GM12891 (cell line): ENCODE measurements around the gene PDZK1IP1.

Experiments
- DNase-seq: peaks from one replicate; pipeline ENCODE4 v3.0.0; 2011; ENCODE audit warnings: low spot score; ENCODE audit not compliant: insufficient read length
- FAIRE-seq: peaks from 2 replicates; lab custom pipeline; 2011; peaks lifted over from hg19 to GRCh38; lab: Jason Lieb, UNC
- PAX5 ChIP-seq: IDR thresholded peaks from 2 replicates; pipeline ENCODE4 v1.6.1; 2011; ENCODE audit warnings: low read length, moderate library complexity, mild to moderate bottlenecking; ENCODE audit not compliant: insufficient read depth, severe bottlenecking
- POLR2A ChIP-seq: IDR thresholded peaks from 2 replicates; pipeline ENCODE4 v1.6.1; 2011; ENCODE audit warnings: low read depth, low read length, control low read depth
- POLR2AphosphoS5 ChIP-seq: IDR thresholded peaks from 2 replicates; pipeline ENCODE4 v1.6.1; 2011; ENCODE audit warnings: low read depth, low read length, control low read depth
- POU2F2 ChIP-seq: IDR thresholded peaks from 2 replicates; pipeline ENCODE4 v1.6.1; 2011; ENCODE audit warnings: low read depth, mild to moderate bottlenecking, control low read depth, low read length, moderate library complexity
- SPI1 ChIP-seq: IDR thresholded peaks from 2 replicates; pipeline ENCODE4 v1.6.1; 2011; ENCODE audit warnings: low read depth, low read length, control low read depth
- TAF1 ChIP-seq: IDR thresholded peaks from 2 replicates; pipeline ENCODE4 v1.6.1; 2011; ENCODE audit warnings: low read depth, low read length, control low read depth

Gene PDZK1IP1

GRCh38 chr1:47229886-47230691 lies 40.3 kb upstream of the PDZK1IP1 start:
- FAIRE-seq, result no peak
- DNase-seq, result no peak
- TF ChIP-seq POLR2AphosphoS5, result no peak
- no peak for TF ChIP-seq POLR2A
- TF ChIP-seq POU2F2, result no peak
- TF ChIP-seq TAF1, result no peak
- TF ChIP-seq PAX5, result no peak
- TF ChIP-seq SPI1, result no peak

- no peak for DNase-seq
- TF ChIP-seq POU2F2 (no peak), POLR2A (no peak), TAF1 (no peak), PAX5 (no peak), POLR2AphosphoS5 (no peak), SPI1 (no peak)
- no peak for FAIRE-seq
Measured at GRCh38 chr1:47229031-47229885, 39.4 kb upstream of the PDZK1IP1 start.

DNA sequence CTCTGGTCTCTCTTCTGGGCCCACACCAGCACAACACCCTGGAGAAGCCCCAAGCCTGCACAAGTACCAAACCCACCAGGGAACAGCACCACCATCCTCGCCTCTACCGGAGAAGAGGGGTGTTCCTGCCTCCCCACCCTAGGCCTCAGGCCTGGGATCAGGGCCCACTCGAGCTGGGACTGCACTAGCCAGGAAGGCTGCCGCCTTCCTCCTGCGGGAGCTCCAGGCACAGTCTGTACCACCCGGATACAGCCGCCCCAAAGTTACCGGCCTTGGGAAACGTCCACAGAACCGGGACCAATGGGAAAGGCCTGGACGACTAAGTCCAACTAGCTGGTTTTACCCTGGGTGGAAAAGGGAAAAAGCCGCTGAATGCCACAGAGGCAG lies 38.8 kb upstream of the PDZK1IP1 start:
- no peak for DNase-seq
- no peak for FAIRE-seq
- TF ChIP-seq TAF1, result no peak
- TF ChIP-seq POU2F2, result no peak
- TF ChIP-seq PAX5, result no peak

DNA sequence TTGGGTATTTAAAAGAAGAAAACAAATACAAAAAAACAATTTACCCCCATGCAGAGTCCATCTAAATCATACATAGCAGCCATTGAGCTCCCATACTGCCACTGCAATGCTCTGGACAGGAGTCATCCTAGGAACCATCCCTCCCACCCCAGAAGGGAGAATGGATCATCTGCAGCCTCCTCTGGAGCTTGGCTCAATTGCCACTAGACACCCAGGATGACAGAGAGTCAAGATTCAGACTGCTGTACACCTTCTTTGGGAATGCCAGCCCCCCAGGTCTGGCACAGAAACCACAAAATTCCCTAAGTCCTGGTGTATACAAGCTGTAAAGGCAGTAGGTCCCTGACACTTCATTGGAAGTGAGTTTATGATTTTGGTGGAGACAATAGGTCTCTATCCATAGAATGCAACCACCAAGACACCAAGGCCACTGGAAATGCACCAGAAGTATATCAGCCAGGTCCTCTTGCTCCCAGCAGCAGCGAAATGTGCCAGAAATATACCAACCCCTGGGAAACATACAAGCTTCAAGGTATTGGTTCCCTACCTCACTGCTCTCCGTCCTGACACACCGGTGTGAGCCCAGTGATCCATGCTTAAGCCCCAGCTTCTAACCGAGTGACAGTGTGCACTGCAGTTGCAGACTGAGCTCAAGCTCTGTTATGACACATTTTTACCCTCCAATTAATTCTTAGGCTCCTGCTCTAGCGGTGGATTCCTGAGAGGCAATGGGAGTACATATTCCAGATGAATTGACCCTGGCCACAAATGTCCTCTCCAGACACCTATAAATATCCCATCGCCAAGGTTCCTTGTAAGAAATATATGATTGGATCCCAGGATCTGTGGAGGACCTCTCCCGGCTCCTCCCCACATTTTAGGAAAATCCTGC lies 37.8 kb upstream of the PDZK1IP1 start:
- DNase-seq, result no peak
- no peak for TF ChIP-seq POLR2AphosphoS5
- TF ChIP-seq POLR2A, result no peak
- no peak for TF ChIP-seq POU2F2
- no peak for TF ChIP-seq TAF1
- TF ChIP-seq SPI1, result no peak
- TF ChIP-seq PAX5, result no peak
- FAIRE-seq, result no peak

DNA sequence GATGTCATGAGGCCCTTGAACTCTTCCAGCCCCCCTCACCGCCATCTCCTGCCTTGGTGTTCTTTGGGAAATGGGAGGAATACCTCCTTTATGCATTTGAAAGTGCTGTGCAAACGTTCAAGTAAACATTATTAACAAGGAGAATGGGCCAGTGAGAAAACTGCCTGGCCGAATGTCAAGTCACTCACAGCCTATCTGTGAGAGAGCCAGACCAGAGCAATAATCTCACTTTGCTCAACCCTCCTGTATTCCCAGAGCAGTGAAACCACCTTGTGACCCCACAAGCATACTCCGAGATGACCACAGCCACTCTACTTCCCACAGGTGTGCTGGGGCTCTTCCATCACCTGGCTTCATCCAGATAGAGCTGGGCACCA lies 37.0 kb upstream of the PDZK1IP1 start:
- FAIRE-seq (no peak), DNase-seq (no peak)
- TF ChIP-seq POU2F2, result no peak
- TF ChIP-seq PAX5, result no peak
- TF ChIP-seq SPI1, result no peak
- no peak for TF ChIP-seq POLR2A
- TF ChIP-seq TAF1, result no peak
- TF ChIP-seq POLR2AphosphoS5, result no peak

DNA sequence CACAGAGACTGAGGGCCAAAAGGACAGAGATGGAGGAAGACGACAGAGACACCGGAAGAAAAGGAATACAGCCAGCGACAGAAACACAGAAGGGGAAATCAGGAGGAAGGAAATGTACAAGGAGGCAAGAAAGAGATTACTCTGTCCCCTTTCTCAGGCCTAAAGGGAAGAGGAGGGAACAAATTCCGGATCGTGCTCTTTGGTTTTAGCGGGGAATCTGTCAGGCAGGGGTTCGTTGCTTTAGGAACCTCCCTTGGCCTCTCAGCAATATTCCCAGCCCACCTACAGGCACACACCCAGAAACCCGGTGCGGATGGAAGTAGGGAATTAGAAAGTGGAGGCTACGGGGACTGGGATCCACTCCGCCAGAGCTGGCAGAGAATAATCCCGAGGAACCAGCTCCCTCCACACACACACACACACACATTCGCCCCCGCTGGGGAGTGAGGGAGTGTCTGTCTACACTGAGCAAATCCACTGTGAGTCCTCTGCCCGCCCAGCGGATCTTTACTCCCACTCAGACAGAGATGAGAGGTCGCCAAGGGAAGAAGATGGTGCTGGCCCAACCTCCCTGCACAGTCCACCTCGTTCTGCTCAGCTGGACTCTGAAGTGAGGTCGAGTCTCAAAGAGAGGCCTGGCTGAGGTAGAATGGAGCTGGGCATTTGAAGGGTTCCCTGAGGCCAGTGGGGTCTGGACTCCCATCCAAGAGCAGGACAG lies 36.4 kb upstream of the PDZK1IP1 start:
- no peak for TF ChIP-seq POLR2AphosphoS5
- no peak for TF ChIP-seq PAX5
- TF ChIP-seq TAF1, result no peak
- DNase-seq, result no peak
- no peak for FAIRE-seq

DNA sequence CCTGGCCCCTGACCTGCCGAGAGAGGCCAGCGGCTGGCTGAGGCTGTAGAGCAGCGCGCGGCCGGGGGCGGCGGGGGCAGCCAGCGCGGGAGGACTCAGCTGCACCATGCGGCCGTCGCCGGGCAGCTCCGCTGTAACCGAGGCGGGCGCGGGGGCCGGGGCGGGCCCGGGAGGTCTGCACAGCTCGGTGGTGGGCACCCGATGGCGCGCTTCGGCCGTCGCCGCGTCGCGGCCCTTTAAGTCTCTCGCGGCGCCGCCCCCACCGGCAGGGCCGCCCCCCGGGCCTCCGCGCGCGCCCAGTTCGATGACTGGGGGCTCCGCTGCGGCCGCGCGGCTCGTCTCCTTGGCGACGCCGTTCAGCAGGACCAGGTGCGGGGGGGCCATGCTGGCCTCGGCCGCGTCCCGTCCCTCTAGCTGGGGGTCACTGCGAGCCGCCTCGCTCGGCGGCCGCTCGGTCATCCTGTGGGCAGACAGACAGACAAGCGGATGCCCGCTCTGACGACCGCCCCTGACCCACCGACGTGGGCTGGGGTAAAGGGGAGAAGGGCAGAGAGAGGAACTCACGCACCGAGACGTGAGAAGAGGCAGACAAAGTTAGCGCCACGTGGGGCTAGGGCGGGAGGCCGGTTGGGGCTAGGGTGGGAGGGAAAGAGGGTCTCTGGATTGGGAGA lies 35.7 kb upstream of the PDZK1IP1 start:
- FAIRE-seq (no peak), DNase-seq (no peak)
- TF ChIP-seq POLR2AphosphoS5, result no peak
- TF ChIP-seq PAX5, result no peak
- TF ChIP-seq SPI1, result no peak
- TF ChIP-seq POU2F2, result no peak
- no peak for TF ChIP-seq TAF1
- TF ChIP-seq POLR2A, result no peak

- FAIRE-seq (no peak), DNase-seq (no peak)
- TF ChIP-seq POU2F2 (no peak), PAX5 (no peak), TAF1 (no peak), POLR2AphosphoS5 (no peak), POLR2A (no peak)
Measured at GRCh38 chr1:47224676-47225399, 35.0 kb upstream of the PDZK1IP1 start.
